BLaER1 (cell line): ENCODE data around the gene SLCO4C1.

Experiments used
- H3K27ac ChIP-seq: shearing (Covaris generic); formaldehyde crosslinking; 2 replicates; pipeline ENCODE4 v1.8.1; 2022
- H3K27me3 ChIP-seq: shearing (Covaris generic); formaldehyde crosslinking; 2 replicates; pipeline ENCODE4 v1.8.1; 2022
- H3K36me3 ChIP-seq: shearing (Covaris generic); formaldehyde crosslinking; 2 replicates; pipeline ENCODE4 v1.8.1; 2022
- H3K4me1 ChIP-seq: shearing (Covaris generic); formaldehyde crosslinking; 2 replicates; pipeline ENCODE4 v1.8.1; 2022
- H3K4me2 ChIP-seq: shearing (Covaris generic); formaldehyde crosslinking; 2 replicates; pipeline ENCODE4 v1.8.1; 2022
- H3K4me3 ChIP-seq: shearing (Covaris generic); formaldehyde crosslinking; 2 replicates; pipeline ENCODE4 v1.8.1; 2022
- H3K9ac ChIP-seq: shearing (Covaris generic); formaldehyde crosslinking; 2 replicates; pipeline ENCODE4 v1.8.1; 2022
- H3K9me3 ChIP-seq: shearing (Covaris generic); formaldehyde crosslinking; 2 replicates; pipeline ENCODE4 v1.8.1; 2022
- H4K20me1 ChIP-seq: shearing (Covaris generic); formaldehyde crosslinking; 2 replicates; pipeline ENCODE4 v1.8.1; 2022
- Cebpa-rat ChIP-seq: shearing (Covaris generic); IDR thresholded peaks from 2 replicates; pipeline ENCODE4 v1.8.1; 2022

Gene SLCO4C1

DNA sequence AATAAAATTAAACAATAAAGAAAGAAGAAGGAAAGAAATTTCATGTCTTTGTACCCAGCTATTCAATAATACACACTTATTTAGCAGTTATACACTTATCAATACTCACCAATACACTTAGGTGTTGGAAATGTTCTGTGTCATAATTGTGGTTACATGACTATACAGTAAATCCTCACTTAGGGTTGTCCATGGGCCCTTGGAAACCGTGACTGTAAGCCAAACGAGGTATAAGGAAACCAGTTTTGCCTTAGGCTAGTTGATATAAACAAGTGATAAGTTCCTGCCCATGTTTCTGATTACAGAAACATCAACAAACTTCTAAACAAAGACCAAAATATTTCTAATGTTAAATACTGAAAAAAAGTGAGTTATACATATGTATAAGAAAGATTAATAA, 10.0 kb upstream of the SLCO4C1 start:
- no peaks in the 10 kb centered on the region for H3K36me3 ChIP-seq

GRCh38 chr5:102295534-102296177, 428 bp downstream of the SLCO4C1 start:
- Histone ChIP-seq H3K4me1 (no peaks in the 10 kb centered on the region), H3K4me3 (no peak overlapping the region), H3K27ac (no peak overlapping the region), H3K27me3 (no peaks in the 10 kb centered on the region), H3K36me3 (no peaks in the 10 kb centered on the region), H3K9ac (no peak overlapping the region), H4K20me1 (no peaks in the 10 kb centered on the region), H3K4me2 (no peak overlapping the region), H3K9me3 (peaks cover 16% of the 10 kb centered on the region)
- TF ChIP-seq Cebpa-rat: no peak

More for the DNA sequence above, 10.0 kb upstream of the SLCO4C1 start:
- no peak for TF ChIP-seq Cebpa-rat
- Histone ChIP-seq H3K4me2 (no peak overlapping the region), H3K9ac (no peak overlapping the region), H3K9me3 (no peaks in the 10 kb centered on the region), H3K4me1 (no peaks in the 10 kb centered on the region), H3K4me3 (no peak overlapping the region), H3K27ac (no peak overlapping the region), H4K20me1 (no peaks in the 10 kb centered on the region), H3K27me3 (no peaks in the 10 kb centered on the region)

- H3K4me1 ChIP-seq: no peaks in the 10 kb centered on the region
- no peak overlapping the region for H3K4me2 ChIP-seq
- H4K20me1 ChIP-seq: no peaks in the 10 kb centered on the region
- H3K36me3 ChIP-seq: no peaks in the 10 kb centered on the region
- peaks cover 16% of the 10 kb centered on the region for H3K9me3 ChIP-seq
- H3K27me3 ChIP-seq: no peaks in the 10 kb centered on the region
- TF ChIP-seq Cebpa-rat: no peak
- no peak overlapping the region for H3K27ac ChIP-seq
- no peak overlapping the region for H3K4me3 ChIP-seq
- no peak overlapping the region for H3K9ac ChIP-seq
These were observed 1.1 kb downstream of the SLCO4C1 start for GRCh38 chr5:102294886-102295395.

DNA sequence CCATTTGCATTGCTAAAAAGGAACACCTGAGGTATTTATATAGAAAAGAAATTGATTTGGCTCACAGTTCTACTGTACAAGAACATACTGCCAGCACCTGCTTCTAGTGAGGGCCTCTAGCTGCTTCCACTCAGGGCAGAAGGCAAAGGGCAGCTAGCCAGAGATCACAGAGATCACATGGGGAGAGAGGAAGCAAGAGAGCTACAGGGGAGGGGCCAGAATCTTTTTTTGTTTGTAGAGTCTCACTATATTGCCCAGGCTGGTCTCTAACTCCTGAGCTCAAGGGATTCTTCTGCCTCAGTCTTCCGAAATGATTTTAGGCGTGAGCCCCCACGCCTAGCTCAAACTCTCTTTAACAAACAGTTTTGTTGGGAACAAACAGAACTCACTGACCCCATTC, 6.1 kb downstream of the SLCO4C1 start:
- H3K9me3 ChIP-seq: no peaks in the 10 kb centered on the region
- H3K9ac ChIP-seq: no peak overlapping the region
- TF ChIP-seq Cebpa-rat: no peak
- H3K36me3 ChIP-seq: no peaks in the 10 kb centered on the region
- no peak overlapping the region for H3K27ac ChIP-seq
- H3K4me3 ChIP-seq: no peak overlapping the region
- H3K4me1 ChIP-seq: peaks cover under 1% of the 10 kb centered on the region; the same call in 1 of the 2 replicates
- H3K4me2 ChIP-seq: no peak overlapping the region
- H4K20me1 ChIP-seq: no peaks in the 10 kb centered on the region
- no peaks in the 10 kb centered on the region for H3K27me3 ChIP-seq

DNA sequence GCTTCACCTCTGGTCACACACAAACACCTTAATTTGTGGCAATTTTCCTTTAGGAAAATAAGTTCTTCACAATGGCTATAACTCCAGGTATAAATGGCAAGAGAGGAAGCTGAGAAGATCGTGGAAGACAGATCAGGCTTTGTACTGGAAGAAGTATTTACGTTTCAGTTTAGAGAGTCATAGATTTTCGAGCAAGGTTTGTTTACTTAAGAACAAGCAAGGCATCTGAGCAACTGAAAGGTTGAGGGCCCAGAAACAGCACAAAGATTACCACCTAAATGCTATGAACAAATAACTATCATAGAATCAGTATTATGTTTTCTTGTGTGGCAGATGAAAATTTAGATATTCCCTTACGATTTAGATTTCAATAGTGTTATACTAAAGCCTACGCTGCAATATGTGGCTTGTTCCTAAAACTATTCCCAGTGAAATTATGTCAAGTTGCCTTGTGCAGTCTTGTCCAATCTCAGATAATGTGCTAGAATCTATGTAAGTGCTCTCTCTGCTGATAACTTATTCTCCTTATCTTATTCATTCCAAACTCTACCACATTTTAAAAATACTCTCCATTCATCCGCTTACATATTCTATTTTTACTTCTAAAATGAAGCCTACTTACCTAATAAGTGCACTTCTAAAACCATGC, 6.7 kb downstream of the SLCO4C1 start:
- no peaks in the 10 kb centered on the region for H3K36me3 ChIP-seq
- no peak overlapping the region for H3K9ac ChIP-seq
- no peaks in the 10 kb centered on the region for H4K20me1 ChIP-seq
- peaks cover 7% of the 10 kb centered on the region for H3K4me1 ChIP-seq
- no peak overlapping the region for H3K27ac ChIP-seq
- no peak overlapping the region for H3K4me2 ChIP-seq
- H3K4me3 ChIP-seq: no peak overlapping the region
- H3K9me3 ChIP-seq: no peaks in the 10 kb centered on the region
- no peak for TF ChIP-seq Cebpa-rat
- no peaks in the 10 kb centered on the region for H3K27me3 ChIP-seq

DNA sequence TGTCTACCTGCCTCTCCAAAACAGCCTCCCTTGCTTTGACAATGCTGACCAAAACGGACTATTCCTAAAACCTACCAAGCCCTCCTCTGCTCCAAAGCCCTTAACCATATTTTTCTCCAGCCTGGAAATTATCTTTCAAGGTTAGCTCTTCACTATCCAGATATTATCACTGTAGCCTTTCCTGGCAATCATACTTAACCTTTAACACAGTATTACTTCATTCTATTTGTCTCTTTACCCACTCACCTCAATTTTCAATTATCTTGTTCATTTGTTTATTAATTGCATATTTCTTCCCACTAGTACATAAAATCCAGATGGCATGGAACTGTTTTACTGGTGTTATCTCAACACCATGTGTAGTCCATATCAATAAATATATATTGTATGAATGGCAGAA, 7.5 kb downstream of the SLCO4C1 start:
- Histone ChIP-seq H3K9ac (no peak overlapping the region), H3K4me1 (peaks cover 14% of the 10 kb centered on the region), H4K20me1 (no peaks in the 10 kb centered on the region), H3K27me3 (no peaks in the 10 kb centered on the region), H3K36me3 (no peaks in the 10 kb centered on the region), H3K9me3 (no peaks in the 10 kb centered on the region), H3K4me3 (no peak overlapping the region), H3K27ac (no peak overlapping the region), H3K4me2 (no peak overlapping the region)
- TF ChIP-seq Cebpa-rat: no peak

DNA sequence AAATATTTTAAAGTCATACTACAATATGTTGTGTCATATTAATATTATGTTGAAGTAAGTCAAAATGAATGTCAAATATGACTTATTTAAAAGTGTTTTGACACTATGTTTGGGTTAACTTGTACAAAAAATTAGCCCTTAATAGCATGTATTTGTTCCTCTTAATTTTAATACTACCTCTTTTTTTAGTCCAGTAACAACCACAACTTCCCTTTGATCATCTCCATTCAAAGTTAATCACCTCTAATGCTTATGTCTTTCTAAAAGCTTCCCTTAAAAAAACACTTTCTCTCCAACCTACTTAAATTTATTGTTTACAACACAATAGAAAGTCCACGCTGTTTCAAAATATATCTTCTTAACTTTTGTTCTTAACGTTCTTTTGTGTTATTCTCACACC, 9.6 kb downstream of the SLCO4C1 start:
- H3K4me1 ChIP-seq: peaks cover 22% of the 10 kb centered on the region
- no peaks in the 10 kb centered on the region for H4K20me1 ChIP-seq
- H3K27ac ChIP-seq: no peak overlapping the region
- no peaks in the 10 kb centered on the region for H3K36me3 ChIP-seq
- H3K9me3 ChIP-seq: no peaks in the 10 kb centered on the region
- TF ChIP-seq Cebpa-rat: no peak
- no peak overlapping the region for H3K4me3 ChIP-seq
- no peak overlapping the region for H3K9ac ChIP-seq
- H3K4me2 ChIP-seq: no peak overlapping the region
- H3K27me3 ChIP-seq: no peaks in the 10 kb centered on the region

DNA sequence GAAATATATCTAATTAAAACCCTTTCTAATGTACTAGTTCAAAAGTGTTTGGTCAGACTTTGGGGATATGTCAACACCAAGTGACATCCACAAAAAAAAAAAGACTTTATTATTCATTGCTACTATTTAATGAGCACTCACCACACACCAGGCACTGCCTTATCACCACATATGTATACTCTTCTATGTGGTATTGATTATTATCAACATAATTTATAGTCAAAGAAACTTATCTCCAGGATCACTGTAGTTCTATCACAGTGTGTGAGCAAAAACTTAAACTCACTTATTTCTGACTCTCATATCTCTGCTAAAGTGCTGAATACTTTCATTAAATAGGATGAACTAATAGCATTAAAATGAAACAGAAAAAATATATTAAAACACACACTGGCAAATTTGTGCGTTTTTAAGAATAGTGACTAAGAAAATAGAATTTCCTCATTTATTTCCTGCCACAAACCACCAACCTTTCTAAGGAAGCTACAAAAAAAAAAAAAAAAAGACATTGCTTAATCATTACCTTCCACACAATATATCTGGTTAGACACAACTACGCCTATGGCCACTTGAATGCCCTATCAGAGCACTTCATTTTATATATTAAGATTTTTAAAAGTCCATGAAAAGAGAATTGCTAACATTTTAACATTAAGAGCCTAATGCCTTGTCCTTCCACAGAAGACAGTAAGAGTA, 12.8 kb downstream of the SLCO4C1 start:
- peak; percentile 9; the same call in 1 of the 2 replicates for TF ChIP-seq Cebpa-rat
- H3K27me3 ChIP-seq: no peaks in the 10 kb centered on the region
- H3K4me3 ChIP-seq: no peak overlapping the region
- no peaks in the 10 kb centered on the region for H4K20me1 ChIP-seq
- H3K4me1 ChIP-seq: peaks cover 22% of the 10 kb centered on the region
- H3K4me2 ChIP-seq: peak overlapping the region; percentile 53
- no peaks in the 10 kb centered on the region for H3K9me3 ChIP-seq
- H3K9ac ChIP-seq: no peak overlapping the region
- no peak overlapping the region for H3K27ac ChIP-seq
- H3K36me3 ChIP-seq: no peaks in the 10 kb centered on the region

DNA sequence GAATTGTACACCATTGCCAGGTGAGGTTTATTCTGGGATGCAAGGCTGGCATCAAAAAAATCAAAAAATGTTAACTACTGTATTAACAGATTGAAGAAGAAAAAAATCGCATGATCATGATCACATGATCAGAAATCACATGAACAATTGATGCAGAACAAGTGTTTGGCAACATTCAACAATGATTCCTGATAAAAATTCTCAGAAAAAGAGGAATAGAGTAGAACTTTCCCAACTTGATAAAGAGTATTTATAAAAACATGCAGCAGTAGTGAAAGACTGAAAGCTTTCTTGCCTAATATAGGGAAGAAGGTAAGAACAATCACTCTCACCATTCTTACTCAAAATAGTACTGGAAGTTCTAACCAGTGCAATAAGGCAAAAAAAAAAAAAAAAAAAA, 16.4 kb downstream of the SLCO4C1 start:
- Histone ChIP-seq H3K4me2 (no peak overlapping the region), H3K27me3 (no peaks in the 10 kb centered on the region), H3K4me3 (no peak overlapping the region), H3K27ac (no peak overlapping the region), H4K20me1 (no peaks in the 10 kb centered on the region), H3K4me1 (peaks cover 19% of the 10 kb centered on the region), H3K9ac (no peak overlapping the region), H3K36me3 (no peaks in the 10 kb centered on the region), H3K9me3 (no peaks in the 10 kb centered on the region)
- no peak for TF ChIP-seq Cebpa-rat

DNA sequence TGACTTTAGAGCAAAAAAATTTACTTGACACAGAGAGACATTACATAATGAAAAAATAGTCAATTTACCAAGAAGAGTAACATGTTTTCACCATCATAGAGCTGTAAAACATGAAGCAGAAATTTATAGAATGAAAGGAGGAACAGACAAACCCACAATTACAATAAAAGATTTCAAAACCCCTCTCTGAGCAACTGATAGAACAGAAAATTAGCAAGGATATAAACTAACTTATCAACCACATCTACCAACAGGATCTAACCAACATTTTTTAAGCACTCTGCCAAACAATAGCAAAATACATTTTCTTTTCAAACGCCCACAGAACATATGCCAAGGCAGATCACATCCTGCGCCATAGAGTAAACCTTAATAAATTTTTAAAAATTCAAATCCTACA, 17.9 kb downstream of the SLCO4C1 start:
- H3K4me2 ChIP-seq: no peak overlapping the region
- H3K27me3 ChIP-seq: no peaks in the 10 kb centered on the region
- H3K9me3 ChIP-seq: no peaks in the 10 kb centered on the region
- peaks cover 4% of the 10 kb centered on the region for H3K4me1 ChIP-seq
- H3K36me3 ChIP-seq: no peaks in the 10 kb centered on the region
- no peak for TF ChIP-seq Cebpa-rat
- no peak overlapping the region for H3K27ac ChIP-seq
- no peak overlapping the region for H3K9ac ChIP-seq
- H4K20me1 ChIP-seq: no peaks in the 10 kb centered on the region
- no peak overlapping the region for H3K4me3 ChIP-seq
